ENCODE data around the gene UNC5A. TPM values are rescaled to one million over a fixed set of nuclear protein-coding genes. Genes with fewer than 3 reads are reported as not detected.

UNC5A gene
- total and polyA plus RNA-seq, 9 of the 15 experiments (the other 6 are each of a cell fraction or from before 2014, with no cell fraction given), result not detected

DNA sequence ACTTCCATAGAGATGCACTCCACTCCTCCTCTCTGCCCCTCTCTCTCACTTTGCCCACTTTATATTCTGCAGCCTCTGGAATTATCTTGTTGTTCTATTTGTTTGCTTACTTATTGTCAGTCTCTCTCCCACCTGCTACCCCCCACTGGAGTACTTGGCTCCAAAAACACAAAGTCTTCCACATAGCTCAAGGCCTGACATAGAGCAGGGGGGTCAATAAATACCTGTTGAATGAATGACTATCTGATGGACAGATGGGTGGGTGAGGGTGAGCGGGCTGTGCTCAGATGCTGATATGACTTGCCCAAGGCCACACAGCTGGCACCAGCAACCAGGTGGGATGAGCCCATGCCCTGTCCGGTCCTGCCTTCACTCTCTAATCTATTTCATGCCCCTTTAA is 13.4 kb upstream of the UNC5A start:
- no TSS peak for BruUV-seq (replicated peaks)
- DNase-seq (ENCODE audit: extremely low read depth in 1 of 4, low spot score in 3 of 4) (no peak), FAIRE-seq (no peak), ATAC-seq (no peak)
- H3K79me2 ChIP-seq (ENCODE audit: control insufficient read depth, insufficient read depth, low read length), result no peaks in the 10 kb centered on the region
- intact Hi-C loops (cut with micrococcal nuclease) (no loop called here), in situ Hi-C loops (cut with MboI) (no loop called here)
- peaks cover 0 to 7% of the 10 kb centered on the region in 2 experiments; a peak in 1 of 5 replicates for H3K4me1 ChIP-seq (replicated peaks in 1 of 2; ENCODE audit: control insufficient read depth in 2 of 2, insufficient read depth in 2 of 2, low read length in 2 of 2)
- no peak overlapping the region for H3K4me3 ChIP-seq
- peaks cover 43 to 77% of the 10 kb centered on the region in 2 experiments for H3K27me3 ChIP-seq (ENCODE audit: control insufficient read depth in 2 of 2, insufficient read depth in 2 of 2, low read length in 2 of 2)
- ChIA-PET POLR2A (no interaction called here), CTCF (ENCODE audit: low intra/inter-chr PET ratio) (no interaction called here)
- H4K20me1 ChIP-seq (replicated peaks; ENCODE audit: control insufficient read depth, insufficient read depth, low read length), result 0 out of 2 replicates have a peak, but pooled peaks cover 7% of the 10 kb centered on the region
- H3K9me3 ChIP-seq (replicated peaks; ENCODE audit: control insufficient read depth, insufficient read depth, low read depth, low read length), result no peaks in the 10 kb centered on the region
- H2AFZ ChIP-seq (ENCODE audit: low read depth, low read length), result no peak overlapping the region
- no peak overlapping the region for H3K4me2 ChIP-seq (ENCODE audit: insufficient read depth, low read length)
- no peaks in the 10 kb centered on the region for H3K9me1 ChIP-seq (ENCODE audit: control insufficient read depth, insufficient read depth, low read length)
- WGBS (ENCODE audit: insufficient coverage, low coverage, missing lambda C conversion rate), result 0% methylated on average over 2 of the region's 2 CpGs
- no peak overlapping the region for H3K27ac ChIP-seq (ENCODE audit: extremely low read depth, low read depth, low read length)
- no peak overlapping the region for H3K9ac ChIP-seq (ENCODE audit: insufficient read depth in 1 of 2, low read depth in 2 of 2, low read length in 2 of 2)
- H3K36me3 ChIP-seq (ENCODE audit: control insufficient read depth, insufficient read depth, low read length), result no peaks in the 10 kb centered on the region
- TF ChIP-seq STAG1 (CRISPR knock-in tag; IDR thresholded peaks at IDR 0.05; ENCODE audit: borderline replicate concordance), result no peak
- TF ChIP-seq RBM34 (IDR thresholded peaks at IDR 0.05; ENCODE audit: borderline replicate concordance, insufficient read depth, low read length), result no peak
- no peak for TF ChIP-seq KDM1A (IDR thresholded peaks at IDR 0.05)
- TF ChIP-seq THRA (IDR thresholded peaks at IDR 0.05), result no peak
- TF ChIP-seq, protein P1, sequence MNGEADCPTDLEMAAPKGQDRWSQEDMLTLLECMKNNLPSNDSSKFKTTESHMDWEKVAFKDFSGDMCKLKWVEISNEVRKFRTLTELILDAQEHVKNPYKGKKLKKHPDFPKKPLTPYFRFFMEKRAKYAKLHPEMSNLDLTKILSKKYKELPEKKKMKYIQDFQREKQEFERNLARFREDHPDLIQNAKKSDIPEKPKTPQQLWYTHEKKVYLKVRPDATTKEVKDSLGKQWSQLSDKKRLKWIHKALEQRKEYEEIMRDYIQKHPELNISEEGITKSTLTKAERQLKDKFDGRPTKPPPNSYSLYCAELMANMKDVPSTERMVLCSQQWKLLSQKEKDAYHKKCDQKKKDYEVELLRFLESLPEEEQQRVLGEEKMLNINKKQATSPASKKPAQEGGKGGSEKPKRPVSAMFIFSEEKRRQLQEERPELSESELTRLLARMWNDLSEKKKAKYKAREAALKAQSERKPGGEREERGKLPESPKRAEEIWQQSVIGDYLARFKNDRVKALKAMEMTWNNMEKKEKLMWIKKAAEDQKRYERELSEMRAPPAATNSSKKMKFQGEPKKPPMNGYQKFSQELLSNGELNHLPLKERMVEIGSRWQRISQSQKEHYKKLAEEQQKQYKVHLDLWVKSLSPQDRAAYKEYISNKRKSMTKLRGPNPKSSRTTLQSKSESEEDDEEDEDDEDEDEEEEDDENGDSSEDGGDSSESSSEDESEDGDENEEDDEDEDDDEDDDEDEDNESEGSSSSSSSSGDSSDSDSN (IDR thresholded peaks at IDR 0.05; ENCODE audit: borderline replicate concordance in 1 of 2, low read depth in 2 of 2, low read length in 2 of 2), result no peak
- no peak for TF ChIP-seq BHLHE40 (IDR thresholded peaks at IDR 0.05; ENCODE audit: low read length)
- TF ChIP-seq, protein P2, sequence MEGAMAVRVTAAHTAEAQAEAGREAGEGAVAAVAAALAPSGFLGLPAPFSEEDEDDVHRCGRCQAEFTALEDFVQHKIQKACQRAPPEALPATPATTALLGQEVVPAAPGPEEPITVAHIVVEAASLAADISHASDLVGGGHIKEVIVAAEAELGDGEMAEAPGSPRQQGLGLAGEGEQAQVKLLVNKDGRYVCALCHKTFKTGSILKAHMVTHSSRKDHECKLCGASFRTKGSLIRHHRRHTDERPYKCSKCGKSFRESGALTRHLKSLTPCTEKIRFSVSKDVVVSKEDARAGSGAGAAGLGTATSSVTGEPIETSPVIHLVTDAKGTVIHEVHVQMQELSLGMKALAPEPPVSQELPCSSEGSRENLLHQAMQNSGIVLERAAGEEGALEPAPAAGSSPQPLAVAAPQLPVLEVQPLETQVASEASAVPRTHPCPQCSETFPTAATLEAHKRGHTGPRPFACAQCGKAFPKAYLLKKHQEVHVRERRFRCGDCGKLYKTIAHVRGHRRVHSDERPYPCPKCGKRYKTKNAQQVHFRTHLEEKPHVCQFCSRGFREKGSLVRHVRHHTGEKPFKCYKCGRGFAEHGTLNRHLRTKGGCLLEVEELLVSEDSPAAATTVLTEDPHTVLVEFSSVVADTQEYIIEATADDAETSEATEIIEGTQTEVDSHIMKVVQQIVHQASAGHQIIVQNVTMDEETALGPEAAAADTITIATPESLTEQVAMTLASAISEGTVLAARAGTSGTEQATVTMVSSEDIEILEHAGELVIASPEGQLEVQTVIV (CRISPR knock-in tag; IDR thresholded peaks at IDR 0.05; ENCODE audit: borderline replicate concordance), result no peak
